Measurements from ENCODE around the gene PCDHGC5.
A peak's percentile ranks its signal among the peaks of the same experiment; 100 is the strongest.

The PCDHGC5 gene

DNA sequence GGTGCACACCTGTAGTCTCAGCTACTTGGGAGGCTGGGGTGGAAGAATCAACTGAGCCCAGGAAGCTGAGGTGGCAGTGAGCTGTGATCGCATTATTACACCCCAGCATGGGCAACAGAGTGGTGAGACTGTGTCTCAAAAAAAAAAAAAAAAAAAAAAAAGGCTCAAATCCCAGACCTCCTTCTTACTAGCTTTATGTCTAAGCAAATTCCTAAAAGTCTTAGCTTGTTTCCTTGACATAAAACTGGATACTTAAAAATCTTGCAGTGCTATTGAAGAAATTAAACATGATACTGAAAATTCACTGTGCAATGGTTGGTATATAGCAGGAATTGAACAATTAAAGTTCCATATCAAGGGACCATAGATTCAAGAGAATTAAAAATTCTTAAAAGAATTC, 45.0 kb downstream of the PCDHGC5 start:
- Mint-ChIP-seq H3K36me3 (ENCODE audit: low read depth) (peaks cover 33% of the 10 kb centered on the region), H3K4me3 (no peak overlapping the region), H3K27me3 (ENCODE audit: low read depth) (no peaks in the 10 kb centered on the region), H3K4me1 (peaks cover 17% of the 10 kb centered on the region), H3K27ac (no peak overlapping the region), H3K9me3 (no peaks in the 10 kb centered on the region)
- TF ChIP-seq CTCF (IDR thresholded peaks at IDR 0.05; ENCODE audit: unreplicated experiment in 3 of 3) = no peak

DNA sequence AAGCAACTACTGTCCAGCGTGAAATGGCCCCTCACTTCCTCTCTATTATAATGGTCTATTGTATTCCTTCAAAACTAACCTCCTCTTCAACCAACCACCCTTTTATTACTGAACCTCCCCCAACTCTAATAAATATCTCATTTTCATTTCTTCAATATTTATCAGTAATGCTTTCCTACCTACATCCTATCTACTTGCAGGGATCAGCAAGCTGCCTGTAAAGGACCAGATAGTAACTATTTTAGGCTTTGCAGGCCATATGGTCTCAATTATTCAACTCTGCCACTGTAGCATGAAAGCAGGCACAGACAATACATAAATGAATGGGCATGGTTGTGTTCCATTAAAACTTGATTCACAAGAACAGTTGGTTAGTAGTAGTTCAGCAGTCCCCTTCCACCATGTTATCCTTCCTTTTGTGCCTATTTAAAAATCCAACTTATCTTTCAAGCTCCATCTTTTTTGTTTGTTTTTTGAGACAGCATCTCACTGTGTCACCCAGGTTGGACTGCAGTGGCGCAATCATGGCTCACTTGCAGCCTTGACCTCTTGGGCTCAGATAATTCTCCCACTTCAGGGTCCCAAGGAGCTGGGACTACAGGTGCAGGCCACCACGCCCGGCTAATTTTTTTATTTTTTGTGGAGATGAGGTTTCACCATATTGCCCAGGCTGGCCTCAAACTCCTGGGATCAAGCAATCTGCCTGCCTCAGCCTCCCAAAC, 45.8 kb downstream of the PCDHGC5 start:
- Mint-ChIP-seq H3K9me3 (no peaks in the 10 kb centered on the region), H3K4me1 (peaks cover 10% of the 10 kb centered on the region), H3K27ac (peak overlapping the region in 1 of 3 experiments; percentile 14), H3K4me3 (no peak overlapping the region), H3K36me3 (ENCODE audit: low read depth) (peaks cover 34% of the 10 kb centered on the region), H3K27me3 (ENCODE audit: low read depth) (no peaks in the 10 kb centered on the region)
- no peak for TF ChIP-seq CTCF (IDR thresholded peaks at IDR 0.05; ENCODE audit: unreplicated experiment in 3 of 3)
